Activated CD8-positive, alpha-beta memory T cell treated with anti-CD3 and anti-CD28 coated beads, Interleukin-2, amount 10 ng/mL, durations not matched to agents 7 days and 5 days (primary cell): ENCODE results near the gene GAGE12G. TPM values are rescaled to one million over a fixed set of nuclear protein-coding genes. Genes with fewer than 3 reads are reported as not detected.
"Not testable (repeated sequence)": the region's sequence is repeated elsewhere in the genome, so short reads cannot be mapped to it uniquely, and the experiment has no call there.

Source experiments
- ATAC-seq: fragments of 150-1000 bp; cut with Tn5 transposase; one replicate; pipeline ENCODE4 v1.10.0; 2021; ENCODE audit warnings: moderate library complexity
- CTCF ChIA-PET: fragments of 350-600 bp; sonication (Branson Sonifier 250); formaldehyde crosslinking; loops from one replicate; lab custom pipeline; 2021; ENCODE audit warnings: antibody characterized with exemption; lab: Charles Lee
- DNase-seq: peaks from one replicate; pipeline ENCODE4 v3.0.0-alpha.2; 2020
- H3K27ac Mint-ChIP-seq: one replicate; pipeline ENCODE4 v1.8.0; 2021; ENCODE audit warnings: mild to moderate bottlenecking, mixed read lengths
- H3K27me3 Mint-ChIP-seq: one replicate; pipeline ENCODE4 v1.8.0; 2021; ENCODE audit warnings: mixed read lengths
- H3K36me3 Mint-ChIP-seq: one replicate; pipeline ENCODE4 v1.8.0; 2021; ENCODE audit warnings: mild to moderate bottlenecking, mixed read lengths
- H3K4me1 Mint-ChIP-seq: one replicate; pipeline ENCODE4 v1.8.0; 2021; ENCODE audit warnings: mixed read lengths
- H3K4me3 Mint-ChIP-seq: one replicate; pipeline ENCODE4 v1.8.0; 2021; ENCODE audit warnings: mild to moderate bottlenecking, moderate library complexity, mixed read lengths
- H3K9me3 Mint-ChIP-seq: one replicate; pipeline ENCODE4 v1.8.0; 2022; ENCODE audit warnings: low read depth, mixed read lengths
- total RNA-seq, 2 experiments: library from RNA; stranded (reverse); gene quantifications; one replicate each; pipeline ENCODE4 v1.2.3, GENCODE V29; 2021

Gene GAGE12G
- not detected for total RNA-seq

GRCh38 chrX:49570100-49570499, at the start of gene GAGE12G:
Gene GAGE12G, plus strand, starts transcription at chrX:49570400. Its CDS starts 1,155 bp downstream, at chrX:49571555.
- DNase-seq, H3K9me3 Mint-ChIP-seq, CTCF ChIA-PET, H3K4me1 Mint-ChIP-seq, H3K4me3 Mint-ChIP-seq, H3K36me3 Mint-ChIP-seq, H3K27ac Mint-ChIP-seq, H3K27me3 Mint-ChIP-seq, ATAC-seq: not testable (repeated sequence)

DNA sequence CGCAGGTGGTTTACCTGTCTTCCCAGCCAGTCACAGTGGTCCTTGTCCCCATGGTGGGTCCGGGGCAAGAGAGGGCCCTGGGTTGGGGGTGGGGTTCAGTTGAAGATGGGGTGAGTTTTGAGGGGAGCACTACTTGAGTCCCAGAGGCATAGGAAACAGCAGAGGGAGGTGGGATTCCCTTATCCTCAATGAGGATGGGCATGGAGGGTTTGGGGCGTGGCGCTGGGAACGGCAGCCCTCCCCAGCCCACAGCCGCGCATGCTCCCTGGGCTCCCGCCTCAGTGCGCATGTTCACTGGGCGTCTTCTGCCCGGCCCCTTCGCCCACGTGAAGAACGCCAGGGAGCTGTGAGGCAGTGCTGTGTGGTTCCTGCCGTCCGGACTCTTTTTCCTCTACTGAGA, 38.3 kb upstream of the GAGE12G start, which contains the start of gene GAGE12C:
Gene GAGE12C, plus strand, starts transcription at position 301 of the 400 bp plus-strand sequence. CDS start 1,155 bp downstream, outside the sequence.
- H3K4me3 Mint-ChIP-seq, H3K9me3 Mint-ChIP-seq, H3K27ac Mint-ChIP-seq, H3K27me3 Mint-ChIP-seq, CTCF ChIA-PET, H3K36me3 Mint-ChIP-seq, DNase-seq, H3K4me1 Mint-ChIP-seq, ATAC-seq: not testable (repeated sequence)

GRCh38 chrX:49541433-49541832, 28.8 kb upstream of the GAGE12G start, which contains the start of gene GAGE12D:
Gene GAGE12D, plus strand, starts transcription at chrX:49541733. Its CDS starts 1,155 bp downstream, at chrX:49542888.
- H3K27me3 Mint-ChIP-seq, H3K9me3 Mint-ChIP-seq, H3K36me3 Mint-ChIP-seq, ATAC-seq, H3K4me3 Mint-ChIP-seq, CTCF ChIA-PET, H3K27ac Mint-ChIP-seq, DNase-seq, H3K4me1 Mint-ChIP-seq: not testable (repeated sequence)

DNA sequence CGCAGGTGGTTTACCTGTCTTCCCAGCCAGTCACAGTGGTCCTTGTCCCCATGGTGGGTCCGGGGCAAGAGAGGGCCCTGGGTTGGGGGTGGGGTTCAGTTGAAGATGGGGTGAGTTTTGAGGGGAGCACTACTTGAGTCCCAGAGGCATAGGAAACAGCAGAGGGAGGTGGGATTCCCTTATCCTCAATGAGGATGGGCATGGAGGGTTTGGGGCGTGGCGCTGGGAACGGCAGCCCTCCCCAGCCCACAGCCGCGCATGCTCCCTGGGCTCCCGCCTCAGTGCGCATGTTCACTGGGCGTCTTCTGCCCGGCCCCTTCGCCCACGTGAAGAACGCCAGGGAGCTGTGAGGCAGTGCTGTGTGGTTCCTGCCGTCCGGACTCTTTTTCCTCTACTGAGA, 19.2 kb upstream of the GAGE12G start, which contains the start of gene GAGE12E:
Gene GAGE12E, plus strand, starts transcription at position 301 of the 400 bp plus-strand sequence. CDS start 1,155 bp downstream, outside the sequence.
- H3K27me3 Mint-ChIP-seq, CTCF ChIA-PET: not testable (repeated sequence)

GRCh38 chrX:49560542-49560941, 9.7 kb upstream of the GAGE12G start, which contains the start of gene GAGE12F:
Gene GAGE12F, plus strand, starts transcription at chrX:49560842. Its CDS starts 1,155 bp downstream, at chrX:49561997.
- CTCF ChIA-PET, H3K27me3 Mint-ChIP-seq, H3K27ac Mint-ChIP-seq, H3K9me3 Mint-ChIP-seq, DNase-seq, H3K4me3 Mint-ChIP-seq, H3K36me3 Mint-ChIP-seq, ATAC-seq, H3K4me1 Mint-ChIP-seq: not testable (repeated sequence)

More for the DNA sequence above, 19.2 kb upstream of the GAGE12G start, which contains the start of gene GAGE12E:
- not testable (repeated sequence) for H3K27ac Mint-ChIP-seq, H3K4me1 Mint-ChIP-seq, ATAC-seq, DNase-seq, H3K36me3 Mint-ChIP-seq, H3K9me3 Mint-ChIP-seq, H3K4me3 Mint-ChIP-seq

GRCh38 chrX:49568728-49569127, 1.5 kb upstream of the GAGE12G start:
- H3K4me1 Mint-ChIP-seq, H3K27ac Mint-ChIP-seq, H3K4me3 Mint-ChIP-seq, ATAC-seq, H3K9me3 Mint-ChIP-seq, H3K27me3 Mint-ChIP-seq, CTCF ChIA-PET, H3K36me3 Mint-ChIP-seq: not testable (repeated sequence)
- DNase-seq: peak; percentile 32

DNA sequence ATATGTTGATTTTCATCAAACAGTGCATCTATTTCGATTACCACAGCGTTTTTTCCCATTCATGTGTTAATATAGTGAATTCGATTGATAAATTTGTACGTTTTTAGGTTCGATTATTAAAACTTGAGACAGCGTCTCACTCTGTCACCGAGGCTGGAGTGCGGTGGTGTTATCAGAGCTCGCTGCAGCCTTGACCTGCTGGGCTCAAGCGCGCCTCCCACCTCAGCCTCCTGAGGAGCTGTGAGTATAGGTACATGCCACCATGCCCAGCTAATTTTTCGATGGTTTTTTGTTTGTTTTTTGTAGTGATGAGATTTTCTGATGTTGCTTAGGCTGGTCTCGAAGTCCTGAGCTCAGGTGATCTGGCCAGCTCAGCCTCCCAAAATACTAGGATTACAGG, 1.0 kb upstream of the GAGE12G start:
- H3K27me3 Mint-ChIP-seq, H3K27ac Mint-ChIP-seq, H3K36me3 Mint-ChIP-seq, H3K4me3 Mint-ChIP-seq, H3K9me3 Mint-ChIP-seq, ATAC-seq, H3K4me1 Mint-ChIP-seq, CTCF ChIA-PET: not testable (repeated sequence)
- DNase-seq: peak; percentile 11

DNA sequence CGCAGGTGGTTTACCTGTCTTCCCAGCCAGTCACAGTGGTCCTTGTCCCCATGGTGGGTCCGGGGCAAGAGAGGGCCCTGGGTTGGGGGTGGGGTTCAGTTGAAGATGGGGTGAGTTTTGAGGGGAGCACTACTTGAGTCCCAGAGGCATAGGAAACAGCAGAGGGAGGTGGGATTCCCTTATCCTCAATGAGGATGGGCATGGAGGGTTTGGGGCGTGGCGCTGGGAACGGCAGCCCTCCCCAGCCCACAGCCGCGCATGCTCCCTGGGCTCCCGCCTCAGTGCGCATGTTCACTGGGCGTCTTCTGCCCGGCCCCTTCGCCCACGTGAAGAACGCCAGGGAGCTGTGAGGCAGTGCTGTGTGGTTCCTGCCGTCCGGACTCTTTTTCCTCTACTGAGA, 9.4 kb downstream of the GAGE12G start, which contains the start of gene GAGE12H:
Gene GAGE12H, plus strand, starts transcription at position 301 of the 400 bp plus-strand sequence. CDS start 1,155 bp downstream, outside the sequence.
- H3K9me3 Mint-ChIP-seq, H3K27me3 Mint-ChIP-seq, DNase-seq, H3K36me3 Mint-ChIP-seq, CTCF ChIA-PET, H3K27ac Mint-ChIP-seq, H3K4me3 Mint-ChIP-seq, H3K4me1 Mint-ChIP-seq, ATAC-seq: not testable (repeated sequence)

DNA sequence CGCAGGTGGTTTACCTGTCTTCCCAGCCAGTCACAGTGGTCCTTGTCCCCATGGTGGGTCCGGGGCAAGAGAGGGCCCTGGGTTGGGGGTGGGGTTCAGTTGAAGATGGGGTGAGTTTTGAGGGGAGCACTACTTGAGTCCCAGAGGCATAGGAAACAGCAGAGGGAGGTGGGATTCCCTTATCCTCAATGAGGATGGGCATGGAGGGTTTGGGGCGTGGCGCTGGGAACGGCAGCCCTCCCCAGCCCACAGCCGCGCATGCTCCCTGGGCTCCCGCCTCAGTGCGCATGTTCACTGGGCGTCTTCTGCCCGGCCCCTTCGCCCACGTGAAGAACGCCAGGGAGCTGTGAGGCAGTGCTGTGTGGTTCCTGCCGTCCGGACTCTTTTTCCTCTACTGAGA, 19.0 kb downstream of the GAGE12G start, which contains the start of gene GAGE2A:
Gene GAGE2A, plus strand, starts transcription at position 301 of the 400 bp plus-strand sequence. CDS start 1,155 bp downstream, outside the sequence.
- H3K4me1 Mint-ChIP-seq, H3K27me3 Mint-ChIP-seq, H3K4me3 Mint-ChIP-seq, H3K27ac Mint-ChIP-seq, H3K36me3 Mint-ChIP-seq, ATAC-seq, DNase-seq, H3K9me3 Mint-ChIP-seq, CTCF ChIA-PET: not testable (repeated sequence)

DNA sequence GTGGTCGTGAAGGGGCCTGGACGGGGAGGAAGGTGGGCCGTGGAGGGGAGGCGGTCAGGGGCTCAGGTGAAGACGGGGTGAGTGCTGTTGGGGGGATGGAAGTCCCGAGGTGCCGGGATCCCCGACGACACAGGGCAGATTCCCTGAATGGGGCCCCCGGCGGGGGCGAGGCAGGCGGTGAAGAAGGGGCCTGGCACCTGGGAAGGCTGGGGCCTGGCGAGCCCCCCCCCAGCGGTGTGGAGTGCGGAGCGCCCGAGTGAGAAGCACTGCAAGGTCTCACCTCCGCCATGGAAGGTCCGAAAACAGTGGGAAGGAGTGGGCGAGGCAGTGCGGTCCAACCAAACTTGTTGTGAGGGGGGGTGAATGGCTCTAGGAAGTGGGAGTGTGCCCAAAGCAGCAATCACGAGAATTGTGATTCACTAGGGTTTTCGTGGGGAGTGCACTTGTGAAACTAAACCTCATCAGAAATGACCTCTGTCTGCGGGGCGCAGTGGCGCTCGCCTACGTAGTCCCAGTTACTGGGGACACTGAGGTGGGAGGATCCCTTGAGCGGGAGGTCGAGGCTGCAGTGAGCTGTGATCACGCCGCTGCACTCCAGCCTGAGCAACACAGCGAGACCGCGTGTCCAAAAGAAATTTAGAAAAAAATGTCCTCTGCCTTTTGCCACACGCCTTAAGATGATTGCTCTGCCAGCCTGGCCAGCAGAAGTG, 19.7 kb downstream of the GAGE12G start:
- DNase-seq: peak; percentile 40
- H3K9me3 Mint-ChIP-seq, H3K27ac Mint-ChIP-seq, H3K4me1 Mint-ChIP-seq, ATAC-seq, CTCF ChIA-PET, H3K4me3 Mint-ChIP-seq, H3K36me3 Mint-ChIP-seq, H3K27me3 Mint-ChIP-seq: not testable (repeated sequence)

DNA sequence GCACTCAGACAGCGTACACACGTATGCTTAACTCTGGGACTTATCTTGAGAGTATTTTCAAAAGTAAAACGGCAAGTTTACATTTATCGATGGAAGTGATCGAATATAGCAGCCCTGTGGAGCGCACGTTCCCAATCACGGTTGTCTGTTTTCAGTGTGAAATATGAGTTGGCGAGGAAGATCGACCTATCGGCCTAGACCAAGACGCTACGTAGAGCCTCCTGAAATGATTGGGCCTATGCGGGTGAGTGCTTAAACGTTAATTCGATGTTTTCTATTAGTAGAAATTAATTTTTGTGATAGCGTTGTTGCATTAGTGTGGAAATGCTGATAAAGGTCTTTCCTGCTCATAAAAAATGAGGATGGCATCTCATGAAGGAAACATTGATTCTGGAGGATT, 20.3 kb downstream of the GAGE12G start:
- H3K4me1 Mint-ChIP-seq, ATAC-seq, CTCF ChIA-PET, H3K36me3 Mint-ChIP-seq, H3K27ac Mint-ChIP-seq, H3K4me3 Mint-ChIP-seq, H3K9me3 Mint-ChIP-seq, H3K27me3 Mint-ChIP-seq: not testable (repeated sequence)
- peak; percentile 35 for DNase-seq

- CTCF ChIA-PET, H3K4me1 Mint-ChIP-seq, H3K9me3 Mint-ChIP-seq, ATAC-seq, H3K4me3 Mint-ChIP-seq, DNase-seq, H3K27me3 Mint-ChIP-seq, H3K27ac Mint-ChIP-seq, H3K36me3 Mint-ChIP-seq: not testable (repeated sequence)
Measured at GRCh38 chrX:49598720-49599119, 28.5 kb downstream of the GAGE12G start, which contains the start of gene GAGE1. Gene GAGE1, plus strand, starts transcription at chrX:49599020. Its CDS starts 1,155 bp downstream, at chrX:49600175.

GRCh38 chrX:49610718-49611310, 40.6 kb downstream of the GAGE12G start:
- peaks cover 4% of the 10 kb centered on the region for H3K27me3 Mint-ChIP-seq
- no peak for DNase-seq
- no peak overlapping the region for H3K27ac Mint-ChIP-seq
- CTCF ChIA-PET: no interaction called here
- H3K4me3 Mint-ChIP-seq: no peak overlapping the region
- no peaks in the 10 kb centered on the region for H3K9me3 Mint-ChIP-seq
- no peaks in the 10 kb centered on the region for H3K4me1 Mint-ChIP-seq
- H3K36me3 Mint-ChIP-seq: no peaks in the 10 kb centered on the region
- ATAC-seq: no peak
